Suprapubic skin (tissue), 3 donors: ENCODE measurements around the gene M1AP.

ENCODE experiments used
- CTCF ChIP-seq, 2 donors: fragments of 200-600 bp in 1 of 2; fragments of 450-650 bp in 1 of 2; sonication (generic) in 1 of 2; IDR thresholded peaks; one replicate each; pipeline ENCODE4 v1.5.1; 2016 to 2019; ENCODE audit warnings: antibody characterized with exemption in 2 of 2, mild to moderate bottlenecking in 1 of 2, moderate library complexity in 1 of 2
- EP300 ChIP-seq: sonication (generic); formaldehyde crosslinking; IDR thresholded peaks from one replicate; pipeline ENCODE4 v1.6.1; 2017; ENCODE audit warnings: antibody characterized with exemption

- no peak for TF ChIP-seq CTCF (IDR thresholded peaks at IDR 0.05)
- TF ChIP-seq EP300, result no peak
These were observed 27.0 kb upstream of the M1AP start for GRCh38 chr2:74675090-74675489.
